GM19023 (cell line): ENCODE measurements around the gene UVSSA.

Source experiments
- ATAC-seq: cut with Tn5 transposase; IDR thresholded peaks from one replicate; pipeline ENCODE4 v1.9.1; 2021; ENCODE audit warnings: mild to moderate bottlenecking, moderate library complexity; ENCODE audit not compliant: unreplicated experiment

The UVSSA gene

DNA sequence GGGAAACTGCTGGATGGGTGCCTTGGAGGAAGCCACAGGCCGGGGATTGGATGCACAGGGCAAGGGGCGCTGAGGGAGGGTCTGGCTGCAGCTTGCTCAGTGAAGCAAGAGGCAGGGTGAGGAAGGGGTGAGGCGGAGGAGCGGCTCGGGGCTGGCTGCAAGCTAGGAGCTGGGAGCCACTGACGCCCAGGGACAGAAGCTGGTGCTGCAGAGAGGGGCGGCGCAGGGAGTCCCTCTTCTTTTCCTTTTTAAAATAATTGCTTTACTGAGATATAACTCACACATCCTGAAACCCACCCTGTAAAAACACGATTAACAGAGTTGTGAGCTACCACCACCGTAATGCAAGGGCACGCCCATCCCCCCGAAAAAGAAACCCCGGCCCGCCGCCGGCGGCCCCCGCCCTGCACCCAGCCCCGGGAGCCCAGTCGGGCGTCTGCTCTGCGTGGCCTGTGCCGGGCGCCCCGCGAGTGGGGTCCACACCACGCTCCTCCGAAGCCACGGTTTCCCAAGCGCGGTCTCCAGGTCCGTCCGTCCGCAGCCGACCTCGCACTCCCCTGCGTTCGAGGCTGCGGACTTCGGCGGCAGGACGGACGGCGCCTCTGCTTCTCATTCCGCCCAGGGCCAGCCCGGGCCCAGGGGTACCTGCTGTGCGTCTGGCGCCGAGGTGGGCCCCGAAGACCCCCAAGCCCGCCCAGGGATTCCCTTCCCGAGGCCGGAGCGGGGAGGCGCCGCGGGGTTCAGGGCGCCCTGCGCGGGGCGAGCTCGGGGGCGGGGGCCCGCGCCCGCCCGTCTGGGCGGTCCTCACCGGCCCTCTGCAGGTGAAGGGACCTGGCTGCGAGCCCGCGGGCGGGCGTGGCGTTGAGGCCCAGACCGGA is 866 bp upstream of the UVSSA start:
- peak; percentile 4 for ATAC-seq

DNA sequence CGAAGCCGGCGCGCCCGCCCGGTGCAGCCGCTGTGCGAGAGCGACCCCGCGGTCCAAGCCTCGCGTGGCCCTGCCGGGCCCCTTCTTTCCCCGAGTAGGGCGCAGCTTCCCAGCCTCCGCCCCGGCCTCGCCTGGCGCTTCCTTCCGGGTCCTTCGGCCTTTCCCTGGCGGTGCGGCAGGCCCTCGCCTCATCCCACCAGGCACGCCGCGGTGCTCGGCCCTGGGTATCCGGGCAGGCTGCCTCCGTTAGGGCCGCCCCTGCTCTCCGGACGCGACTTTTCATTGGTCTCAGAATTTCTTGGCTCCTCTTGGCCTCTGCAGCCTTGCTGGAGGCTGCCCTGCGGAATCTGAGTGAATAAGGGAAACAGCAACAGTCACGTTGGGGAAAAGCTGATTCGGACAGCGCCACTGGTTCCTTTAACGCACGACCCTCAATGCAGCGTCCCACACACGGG is 429 bp downstream of the UVSSA start:
- ATAC-seq = peak; percentile 20

DNA sequence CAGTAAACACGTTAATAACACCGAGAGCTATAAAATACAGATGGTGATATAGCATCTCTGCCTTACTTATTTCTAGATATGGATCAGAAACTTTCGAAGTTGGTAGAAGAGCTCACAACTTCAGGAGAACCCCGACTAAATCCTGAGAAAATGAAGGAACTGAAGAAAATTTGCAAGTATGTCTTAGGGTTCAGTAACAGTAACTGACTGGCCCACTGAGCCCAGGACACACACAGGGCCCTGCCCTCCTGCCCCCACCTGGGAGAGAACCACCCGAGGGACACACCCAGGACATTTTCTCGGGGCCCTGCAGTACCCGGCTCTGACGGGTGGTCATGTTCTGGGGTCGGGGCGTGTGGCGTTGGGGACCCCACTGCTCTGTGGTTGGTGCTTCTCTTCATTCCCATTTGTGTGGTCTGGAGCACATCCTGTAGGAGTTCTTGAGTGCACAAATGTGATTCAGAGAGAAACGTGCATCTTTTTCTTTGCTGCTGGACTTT is 1.1 kb downstream of the UVSSA start:
- no peak for ATAC-seq

GRCh38 chr4:1348746-1349145 is 1.7 kb downstream of the UVSSA start:
- ATAC-seq = no peak

- ATAC-seq = no peak
Observed at GRCh38 chr4:1349359-1350168, 2.6 kb downstream of the UVSSA start.

- ATAC-seq = no peak
Observed at GRCh38 chr4:1350169-1350520, 3.1 kb downstream of the UVSSA start.

GRCh38 chr4:1351854-1352566 is 5.0 kb downstream of the UVSSA start:
- ATAC-seq = no peak

DNA sequence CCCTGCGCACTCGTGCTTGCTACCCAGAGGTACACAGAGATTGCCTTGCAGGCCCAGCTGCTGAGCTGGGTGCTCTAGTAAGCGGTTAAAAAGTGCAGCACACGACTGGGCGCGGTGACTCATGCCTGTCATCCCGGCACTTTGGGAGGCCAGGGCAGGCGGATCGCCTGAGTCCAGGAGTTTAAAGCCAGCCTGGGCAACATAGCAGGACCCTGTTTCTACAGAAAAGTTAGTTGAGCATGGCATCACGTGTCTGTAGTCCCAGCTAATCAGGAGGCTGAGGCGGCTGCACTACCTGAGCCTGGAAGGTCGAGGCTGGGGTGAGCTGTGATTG is 5.5 kb downstream of the UVSSA start:
- ATAC-seq = no peak

- ATAC-seq = no peak
Observed at GRCh38 chr4:1353186-1354055, 6.4 kb downstream of the UVSSA start.

GRCh38 chr4:1354136-1354982 is 7.4 kb downstream of the UVSSA start:
- ATAC-seq = no peak

GRCh38 chr4:1354983-1355275 is 7.9 kb downstream of the UVSSA start:
- ATAC-seq = no peak

- no peak for ATAC-seq
Observed at GRCh38 chr4:1355378-1355777, 8.4 kb downstream of the UVSSA start.

DNA sequence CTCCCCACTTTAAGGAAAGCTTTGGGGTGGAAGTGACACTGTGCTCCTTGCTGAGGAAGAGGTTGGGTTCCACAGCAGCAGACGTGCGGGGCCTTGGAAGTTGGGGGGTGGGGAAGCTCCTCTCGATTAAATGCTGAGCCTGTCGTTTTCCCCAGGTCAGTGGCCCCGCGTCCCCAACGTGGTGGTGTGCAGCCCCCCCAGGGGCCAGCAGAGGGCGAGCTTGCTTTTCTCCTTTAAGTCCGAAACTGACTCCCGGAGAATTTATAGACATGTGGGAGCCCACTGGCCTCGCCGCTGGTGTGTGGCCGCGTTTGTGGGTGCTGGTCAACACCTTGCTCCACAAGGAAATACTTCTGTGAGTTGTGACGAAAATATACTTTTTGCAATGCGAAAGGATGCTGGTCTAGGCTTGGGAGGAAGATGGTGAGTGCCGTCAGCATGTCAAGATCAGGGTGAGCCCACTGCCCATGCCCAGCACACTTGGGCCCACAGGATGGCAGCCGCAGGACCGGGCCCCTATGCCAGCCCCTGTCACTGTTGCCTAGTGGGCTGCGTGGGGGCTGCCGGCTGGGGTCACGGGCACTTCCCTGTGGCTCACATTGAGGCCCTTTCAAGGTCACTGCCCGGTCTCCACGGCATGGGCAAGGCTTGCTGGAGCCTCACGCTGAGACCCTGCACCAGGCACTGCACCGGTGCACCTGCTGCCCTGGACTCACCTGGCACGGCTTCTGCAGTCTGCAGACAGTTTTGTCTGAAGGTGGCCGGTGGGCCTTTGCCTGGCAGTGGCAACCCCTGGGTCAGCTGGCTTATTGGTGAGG is 9.4 kb downstream of the UVSSA start:
- ATAC-seq = no peak

- no peak for ATAC-seq
Observed at GRCh38 chr4:1357356-1358248, 10.6 kb downstream of the UVSSA start.

- no peak for ATAC-seq
Observed at GRCh38 chr4:1358421-1359143, 11.6 kb downstream of the UVSSA start.

GRCh38 chr4:1359144-1359501 is 12.1 kb downstream of the UVSSA start:
- no peak for ATAC-seq

DNA sequence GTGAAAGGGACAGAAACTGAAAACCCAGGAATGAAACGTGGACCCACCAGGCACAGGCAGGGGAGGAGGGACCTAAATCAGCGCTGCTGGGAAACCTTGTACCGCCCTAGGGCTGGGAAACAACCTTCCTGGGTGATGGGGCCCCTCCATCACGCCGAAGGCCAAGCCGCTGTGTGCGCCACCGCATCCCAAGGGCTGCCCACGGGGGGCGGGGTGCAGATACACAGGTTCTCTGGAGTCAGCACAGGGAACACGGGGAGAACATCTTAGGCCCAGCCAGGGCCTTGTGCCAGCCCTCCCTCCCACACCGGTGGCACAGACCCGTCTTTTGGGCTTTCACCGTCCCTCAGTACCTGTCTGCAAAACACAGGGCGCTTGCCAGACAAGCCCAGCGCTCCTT is 13.0 kb downstream of the UVSSA start:
- no peak for ATAC-seq
